Type B pancreatic cell (in vitro differentiated cells): ENCODE measurements around the gene KIFAP3. TPM values are rescaled to one million over a fixed set of nuclear protein-coding genes. Genes with fewer than 3 reads are reported as not detected.
"Not testable (repeated sequence)": the region's sequence is repeated elsewhere in the genome, so short reads cannot be mapped to it uniquely, and the experiment has no call there.

Experiments used
- DNase-seq: peaks from one replicate; pipeline ENCODE4 v3.0.0; 2021; ENCODE audit warnings: mixed read lengths; ENCODE audit not compliant: unreplicated experiment; ENCODE audit errors: extremely low spot score
- H3K27ac Mint-ChIP-seq: 2 replicates; pipeline ENCODE4 v1.8.0; 2021; ENCODE audit warnings: mild to moderate bottlenecking, mixed read lengths
- H3K27me3 Mint-ChIP-seq: 2 replicates; pipeline ENCODE4 v1.8.0; 2021; ENCODE audit warnings: mixed read lengths
- H3K36me3 Mint-ChIP-seq: 2 replicates; pipeline ENCODE4 v1.8.0; 2021; ENCODE audit warnings: mixed read lengths
- H3K4me1 Mint-ChIP-seq: one replicate; pipeline ENCODE4 v1.8.0; 2021; ENCODE audit warnings: mixed read lengths; ENCODE audit not compliant: unreplicated experiment
- H3K4me3 Mint-ChIP-seq: 2 replicates; pipeline ENCODE4 v1.8.0; 2021; ENCODE audit warnings: mild to moderate bottlenecking, mixed read lengths
- H3K9me3 Mint-ChIP-seq: 2 replicates; pipeline ENCODE4 v1.8.0; 2021; ENCODE audit warnings: mixed read lengths
- total RNA-seq: library from RNA; stranded (reverse); gene quantifications from 2 replicates; pipeline ENCODE4 v1.2.1, GENCODE V29; 2021; ENCODE audit warnings: low replicate concordance
- TF ChIP-seq, protein P1 (sequence below): fragments of 200-600 bp; sonication (generic); conservative IDR thresholded peaks from 2 replicates; pipeline ENCODE4 v1.5.0; 2021; ENCODE audit warnings: antibody characterized with exemption, mild to moderate bottlenecking

KIFAP3 gene
- total RNA-seq, 1 donor from 2014 or later: 39.7 TPM

DNA sequence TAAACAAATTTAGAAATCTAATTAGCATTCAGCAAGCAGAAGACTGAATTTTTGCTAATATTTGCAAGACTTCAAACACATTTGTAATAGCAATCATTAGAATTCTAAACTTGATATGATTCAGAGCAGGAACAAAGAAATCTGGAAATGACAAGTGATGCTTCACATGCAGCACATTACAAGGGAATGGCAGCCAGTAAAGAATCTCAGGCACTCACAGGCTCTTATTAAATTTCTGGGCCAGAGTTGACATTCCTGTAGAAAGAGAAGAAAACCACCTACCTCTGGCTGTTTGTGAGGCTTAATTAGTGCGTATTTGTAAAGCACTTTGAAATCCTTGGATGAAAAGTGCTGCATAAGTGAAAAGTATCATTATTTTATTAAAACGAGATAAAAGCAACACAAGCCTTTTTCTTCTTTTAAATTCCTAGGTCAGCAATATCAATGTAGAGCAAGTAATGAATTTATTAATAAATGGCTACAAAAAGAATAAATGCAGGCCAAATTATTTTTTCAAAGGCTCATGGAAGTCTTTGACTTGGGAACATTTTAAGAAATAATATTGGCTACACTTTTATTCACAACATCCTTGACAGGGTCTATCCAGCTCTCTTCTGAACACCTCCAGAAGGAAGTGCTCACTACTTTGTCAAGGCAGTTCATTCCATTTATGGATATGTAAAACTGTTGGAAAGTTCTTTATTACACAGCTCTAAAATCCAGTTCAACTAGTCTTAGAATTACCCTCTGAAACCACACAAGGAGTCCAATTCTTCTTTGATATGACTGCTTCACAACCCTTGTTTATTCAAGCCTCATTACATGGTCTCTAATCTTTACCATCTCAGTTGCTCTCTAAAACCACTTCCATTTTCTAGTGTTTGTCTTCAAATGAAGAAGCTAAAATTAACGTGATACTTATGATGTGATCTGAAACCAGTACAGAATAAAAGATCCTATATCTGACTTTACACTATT, 148.7 kb downstream of the KIFAP3 start:
- peak overlapping the region; percentile 77 for H3K27ac Mint-ChIP-seq
- H3K4me3 Mint-ChIP-seq: peak overlapping the region; percentile 50
- H3K4me1 Mint-ChIP-seq: peaks cover 11% of the 10 kb centered on the region
- DNase-seq: no peak
- H3K9me3 Mint-ChIP-seq: no peaks in the 10 kb centered on the region
- TF ChIP-seq, protein P1, sequence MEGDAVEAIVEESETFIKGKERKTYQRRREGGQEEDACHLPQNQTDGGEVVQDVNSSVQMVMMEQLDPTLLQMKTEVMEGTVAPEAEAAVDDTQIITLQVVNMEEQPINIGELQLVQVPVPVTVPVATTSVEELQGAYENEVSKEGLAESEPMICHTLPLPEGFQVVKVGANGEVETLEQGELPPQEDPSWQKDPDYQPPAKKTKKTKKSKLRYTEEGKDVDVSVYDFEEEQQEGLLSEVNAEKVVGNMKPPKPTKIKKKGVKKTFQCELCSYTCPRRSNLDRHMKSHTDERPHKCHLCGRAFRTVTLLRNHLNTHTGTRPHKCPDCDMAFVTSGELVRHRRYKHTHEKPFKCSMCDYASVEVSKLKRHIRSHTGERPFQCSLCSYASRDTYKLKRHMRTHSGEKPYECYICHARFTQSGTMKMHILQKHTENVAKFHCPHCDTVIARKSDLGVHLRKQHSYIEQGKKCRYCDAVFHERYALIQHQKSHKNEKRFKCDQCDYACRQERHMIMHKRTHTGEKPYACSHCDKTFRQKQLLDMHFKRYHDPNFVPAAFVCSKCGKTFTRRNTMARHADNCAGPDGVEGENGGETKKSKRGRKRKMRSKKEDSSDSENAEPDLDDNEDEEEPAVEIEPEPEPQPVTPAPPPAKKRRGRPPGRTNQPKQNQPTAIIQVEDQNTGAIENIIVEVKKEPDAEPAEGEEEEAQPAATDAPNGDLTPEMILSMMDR: no peak
- H3K27me3 Mint-ChIP-seq: no peaks in the 10 kb centered on the region
- H3K36me3 Mint-ChIP-seq: peaks cover 3% of the 10 kb centered on the region

DNA sequence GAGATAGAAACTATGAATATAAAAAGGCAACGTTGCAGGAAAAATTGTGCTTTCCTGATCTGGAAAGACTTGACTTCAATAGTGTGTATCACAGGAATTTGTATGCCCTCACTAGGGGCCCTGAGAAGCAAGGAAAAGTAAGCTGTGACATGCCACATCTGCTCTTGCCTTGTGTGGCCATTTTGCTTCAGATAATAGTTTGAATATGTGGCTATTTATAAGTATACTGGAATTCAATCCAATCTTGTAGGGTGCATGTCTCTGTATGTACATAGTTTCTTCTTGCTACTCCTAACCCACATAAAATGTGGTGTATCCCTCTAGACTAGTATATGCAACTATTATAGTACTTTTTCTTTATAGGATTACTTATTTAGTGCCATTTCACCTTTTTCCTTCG, 149.7 kb downstream of the KIFAP3 start:
- no peak overlapping the region for H3K4me3 Mint-ChIP-seq
- H3K4me1 Mint-ChIP-seq: peaks cover 11% of the 10 kb centered on the region
- no peak overlapping the region for H3K27ac Mint-ChIP-seq
- TF ChIP-seq, protein P1: no peak
- peaks cover 3% of the 10 kb centered on the region for H3K36me3 Mint-ChIP-seq
- H3K9me3 Mint-ChIP-seq: no peaks in the 10 kb centered on the region
- no peak for DNase-seq
- H3K27me3 Mint-ChIP-seq: no peaks in the 10 kb centered on the region

DNA sequence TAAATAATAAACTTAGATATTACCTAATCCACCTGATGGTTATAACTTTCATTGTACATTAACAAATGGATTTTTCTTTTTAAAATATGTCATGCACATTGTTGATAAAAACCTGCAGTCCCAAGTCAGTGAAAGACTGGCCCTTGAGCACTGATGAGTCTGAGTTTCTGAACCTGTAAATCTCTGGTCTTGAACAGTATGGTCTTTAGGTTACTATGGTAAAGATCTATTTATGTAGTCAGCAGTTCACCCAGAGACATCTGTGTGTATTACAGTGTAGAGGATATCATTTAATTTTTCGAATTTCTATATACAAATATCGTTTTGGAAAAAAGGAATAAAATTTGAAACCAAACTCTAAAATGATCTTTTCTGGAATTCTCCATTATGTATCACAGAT, 150.4 kb downstream of the KIFAP3 start:
- H3K4me3 Mint-ChIP-seq: no peak overlapping the region
- H3K36me3 Mint-ChIP-seq: peaks cover 3% of the 10 kb centered on the region
- peaks cover 11% of the 10 kb centered on the region for H3K4me1 Mint-ChIP-seq
- no peak overlapping the region for H3K27ac Mint-ChIP-seq
- no peaks in the 10 kb centered on the region for H3K27me3 Mint-ChIP-seq
- H3K9me3 Mint-ChIP-seq: no peaks in the 10 kb centered on the region
- TF ChIP-seq, protein P1: no peak
- no peak for DNase-seq

DNA sequence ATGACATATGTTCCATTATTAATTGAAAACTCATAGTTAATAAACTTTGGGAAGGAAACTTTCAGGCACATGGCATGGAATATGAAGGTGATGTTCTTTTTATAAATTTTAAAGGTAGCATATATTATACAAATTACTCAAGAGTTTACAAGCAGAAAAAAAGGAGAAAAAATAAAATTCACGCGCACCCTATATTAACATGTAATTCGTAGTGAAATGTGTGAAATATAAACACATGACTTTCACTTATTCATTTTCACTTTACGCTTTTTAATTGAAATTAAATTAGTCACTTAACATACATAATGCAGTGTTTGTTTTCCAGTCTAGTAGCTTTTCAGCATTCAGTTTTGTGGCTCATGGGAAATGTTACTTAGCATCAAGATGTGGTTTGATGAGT, 153.4 kb downstream of the KIFAP3 start:
- H3K9me3 Mint-ChIP-seq: no peaks in the 10 kb centered on the region
- H3K27ac Mint-ChIP-seq: no peak overlapping the region
- TF ChIP-seq, protein P1: no peak
- peaks cover 3% of the 10 kb centered on the region for H3K4me1 Mint-ChIP-seq
- H3K36me3 Mint-ChIP-seq: peaks cover 6% of the 10 kb centered on the region
- no peak overlapping the region for H3K4me3 Mint-ChIP-seq
- DNase-seq: no peak
- H3K27me3 Mint-ChIP-seq: no peaks in the 10 kb centered on the region

DNA sequence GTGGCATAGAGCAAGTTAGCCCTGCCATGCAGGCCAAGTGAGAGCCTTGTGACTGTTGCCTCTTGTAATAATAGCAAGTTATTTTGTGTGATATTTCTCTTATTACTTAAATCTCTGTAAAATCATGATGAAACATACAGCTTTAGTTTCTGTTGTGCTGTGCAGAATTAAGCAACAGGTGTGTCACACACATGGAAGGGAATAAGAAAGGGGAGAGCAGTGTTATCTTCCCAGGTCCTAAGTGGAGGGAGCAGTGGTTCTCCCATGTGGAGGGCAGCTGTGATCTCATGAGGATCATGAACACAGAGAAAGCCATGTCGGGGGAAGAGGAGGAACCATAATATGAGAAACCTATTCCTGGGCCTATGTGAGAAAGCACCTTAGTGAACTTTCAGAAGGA, 155.6 kb downstream of the KIFAP3 start:
- Mint-ChIP-seq H3K27me3 (no peaks in the 10 kb centered on the region), H3K4me1 (no peaks in the 10 kb centered on the region), H3K36me3 (peaks cover 6% of the 10 kb centered on the region), H3K27ac (no peak overlapping the region), H3K4me3 (no peak overlapping the region), H3K9me3 (no peaks in the 10 kb centered on the region)
- DNase-seq: no peak
- TF ChIP-seq, protein P1: no peak

- not testable (repeated sequence) for H3K4me3 Mint-ChIP-seq, DNase-seq, H3K4me1 Mint-ChIP-seq, H3K9me3 Mint-ChIP-seq, H3K27me3 Mint-ChIP-seq, H3K36me3 Mint-ChIP-seq, H3K27ac Mint-ChIP-seq
Observed at GRCh38 chr1:169918220-169918619, 156.3 kb downstream of the KIFAP3 start.
